ENCODE data around the gene NAT10.

- no peak for TF ChIP-seq POLR2A (IDR thresholded peaks at IDR 0.05; ENCODE audit: low read length)
- no peak for TF ChIP-seq GATA1 (IDR thresholded peaks at IDR 0.05; ENCODE audit: low read depth, low read length)
Observed at GRCh38 chr11:34182921-34183685, 77.7 kb downstream of the NAT10 start.
